ENCODE results near the gene NUDT16L1.

The NUDT16L1 gene

GRCh38 chr16:4693296-4693955 is at the start of gene NUDT16L1:
Gene NUDT16L1, plus strand, starts transcription at chr16:4693562. Its CDS starts 165 bp downstream, at chr16:4693727.
- peak; percentile 91 for ATAC-seq
- no peak for TF ChIP-seq SNAI2 (CRISPR knock-in tag; IDR thresholded peaks at IDR 0.05)
- TF ChIP-seq ISL1 (CRISPR knock-in tag; IDR thresholded peaks at IDR 0.05) = no peak
- no peak for TF ChIP-seq ESRRG (CRISPR knock-in tag; IDR thresholded peaks at IDR 0.05)
- TF ChIP-seq ZC3H10 (CRISPR knock-in tag; IDR thresholded peaks at IDR 0.05) = no peak
- no peak for TF ChIP-seq ZFP3 (CRISPR knock-in tag; IDR thresholded peaks at IDR 0.05)

GRCh38 chr16:4646773-4647643 is 46.4 kb upstream of the NUDT16L1 start:
- TF ChIP-seq ZNF8 (CRISPR knock-in tag; IDR thresholded peaks at IDR 0.05) (no peak), PATZ1 (CRISPR knock-in tag; IDR thresholded peaks at IDR 0.05; ENCODE audit: borderline replicate concordance) (no peak), TOX (CRISPR knock-in tag; IDR thresholded peaks at IDR 0.05; ENCODE audit: borderline replicate concordance) (no peak), POU6F1 (CRISPR knock-in tag; IDR thresholded peaks at IDR 0.05; ENCODE audit: borderline replicate concordance, low read depth) (no peak), CREB5 (CRISPR knock-in tag; IDR thresholded peaks at IDR 0.05; ENCODE audit: low read depth) (no peak), BACH2 (CRISPR knock-in tag; IDR thresholded peaks at IDR 0.05; ENCODE audit: borderline replicate concordance) (no peak), ESRRG (CRISPR knock-in tag; IDR thresholded peaks at IDR 0.05) (no peak), GLIS3 (CRISPR knock-in tag; IDR thresholded peaks at IDR 0.05) (no peak), ZC3H10 (CRISPR knock-in tag; IDR thresholded peaks at IDR 0.05) (no peak), ZFP3 (CRISPR knock-in tag; IDR thresholded peaks at IDR 0.05) (no peak)
- no peak for ATAC-seq

- TF ChIP-seq CSDC2 (CRISPR knock-in tag; IDR thresholded peaks at IDR 0.05) (no peak), RARB (CRISPR knock-in tag; IDR thresholded peaks at IDR 0.05) (no peak), POU6F1 (CRISPR knock-in tag; IDR thresholded peaks at IDR 0.05; ENCODE audit: borderline replicate concordance, low read depth) (no peak), ZNF8 (CRISPR knock-in tag; IDR thresholded peaks at IDR 0.05) (no peak), PATZ1 (CRISPR knock-in tag; IDR thresholded peaks at IDR 0.05; ENCODE audit: borderline replicate concordance) (no peak), ZC3H10 (CRISPR knock-in tag; IDR thresholded peaks at IDR 0.05) (no peak), OSR1 (CRISPR knock-in tag; IDR thresholded peaks at IDR 0.05) (no peak), ISL1 (CRISPR knock-in tag; IDR thresholded peaks at IDR 0.05) (no peak), ZNF70 (CRISPR knock-in tag; IDR thresholded peaks at IDR 0.05) (no peak), ZFP30 (CRISPR knock-in tag; IDR thresholded peaks at IDR 0.05) (no peak), TSHZ2 (CRISPR knock-in tag; IDR thresholded peaks at IDR 0.05) (no peak), ZFP3 (CRISPR knock-in tag; IDR thresholded peaks at IDR 0.05) (no peak), TOX (CRISPR knock-in tag; IDR thresholded peaks at IDR 0.05; ENCODE audit: borderline replicate concordance) (no peak)
- ATAC-seq = no peak
Observed at GRCh38 chr16:4647644-4647980, 45.8 kb upstream of the NUDT16L1 start.

Data from SK-N-SH treated with all-trans-retinoic acid at 6 μM for 48 hours (cell line).